Neutrophil (primary cell): ENCODE results near the gene SDF4.

Source experiments
- H3K27ac ChIP-seq: fragments of 200-600 bp; sonication (generic); 2 replicates; pipeline ENCODE4 v1.5.1; 2016; ENCODE audit warnings: mild to moderate bottlenecking, moderate library complexity
- H3K27me3 ChIP-seq: fragments of 200-600 bp; sonication (generic); 2 replicates; pipeline ENCODE4 v1.6.0; 2016; ENCODE audit warnings: mild to moderate bottlenecking
- H3K36me3 ChIP-seq: fragments of 200-600 bp; sonication (generic); 2 replicates; pipeline ENCODE4 v1.5.1; 2017
- H3K4me1 ChIP-seq, 2 experiments: fragments of 200-600 bp in 1 of 2; sonication (generic) in 1 of 2; 1 replicate in 1 of 2; 2 replicates in 1 of 2; pipeline versions ENCODE4 v1.5.1 to v1.6.1; 2013 to 2016; ENCODE audit warnings: low read depth in 1 of 2, low read length in 1 of 2, mild to moderate bottlenecking in 1 of 2, moderate library complexity in 1 of 2; ENCODE audit not compliant: control insufficient read depth in 1 of 2, insufficient read depth in 1 of 2
- H3K4me3 ChIP-seq, 2 experiments: fragments of 200-600 bp in 1 of 2; sonication (generic) in 1 of 2; 1 replicate in 1 of 2; 2 replicates in 1 of 2; pipeline ENCODE4 v1.5.1; 2013 to 2016; ENCODE audit warnings: low read depth in 1 of 2, low read length in 1 of 2, mild to moderate bottlenecking in 1 of 2, moderate library complexity in 1 of 2
- H3K9me3 ChIP-seq: fragments of 200-600 bp; sonication (generic); 2 replicates; pipeline ENCODE4 v1.5.1; 2016
- TF ChIP-seq, protein P1 (sequence below): fragments of 200-600 bp; sonication (generic); IDR thresholded peaks from 2 replicates; pipeline ENCODE4 v1.5.1; 2016; ENCODE audit warnings: antibody characterized with exemption

SDF4 gene

DNA sequence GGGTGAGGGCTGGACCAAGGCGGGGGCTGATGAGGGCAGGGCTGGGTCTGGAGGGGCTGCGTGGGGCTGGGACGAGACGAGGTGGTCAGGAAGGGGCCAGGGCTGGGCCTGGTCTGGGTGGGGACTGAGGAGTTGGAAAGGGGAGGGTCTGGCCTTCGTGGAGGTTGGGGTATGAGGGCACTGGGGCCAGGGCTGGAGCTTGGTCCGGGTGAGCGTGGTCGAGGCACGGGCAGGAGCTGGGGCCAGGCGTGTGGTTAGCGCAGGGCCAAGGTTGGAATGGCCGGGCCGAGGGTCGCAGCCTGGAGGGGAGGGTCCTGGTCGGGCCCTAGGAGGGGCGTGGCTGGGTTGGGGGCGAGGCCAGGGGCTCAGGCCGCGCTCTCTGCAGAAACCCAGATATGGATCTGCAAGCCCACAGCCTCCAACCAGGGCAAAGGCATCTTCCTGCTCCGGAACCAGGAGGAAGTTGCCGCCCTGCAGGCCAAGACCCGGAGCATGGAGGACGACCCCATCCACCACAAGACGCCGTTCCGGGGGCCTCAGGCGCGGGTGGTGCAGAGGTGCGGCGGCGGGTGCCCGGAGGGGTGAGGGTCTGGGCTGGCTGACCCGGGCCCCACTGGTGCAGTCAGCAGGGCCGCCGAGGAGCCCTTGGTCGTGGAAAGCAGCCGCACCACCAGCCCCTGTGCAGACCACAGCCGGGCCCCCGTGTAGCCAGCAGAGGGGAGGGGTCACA lies 49.1 kb downstream of the SDF4 start:
- no peaks in the 10 kb centered on the region for H3K9me3 ChIP-seq
- no peak overlapping the region for H3K4me3 ChIP-seq
- H3K27me3 ChIP-seq, result peaks cover 28% of the 10 kb centered on the region
- TF ChIP-seq, protein P1, sequence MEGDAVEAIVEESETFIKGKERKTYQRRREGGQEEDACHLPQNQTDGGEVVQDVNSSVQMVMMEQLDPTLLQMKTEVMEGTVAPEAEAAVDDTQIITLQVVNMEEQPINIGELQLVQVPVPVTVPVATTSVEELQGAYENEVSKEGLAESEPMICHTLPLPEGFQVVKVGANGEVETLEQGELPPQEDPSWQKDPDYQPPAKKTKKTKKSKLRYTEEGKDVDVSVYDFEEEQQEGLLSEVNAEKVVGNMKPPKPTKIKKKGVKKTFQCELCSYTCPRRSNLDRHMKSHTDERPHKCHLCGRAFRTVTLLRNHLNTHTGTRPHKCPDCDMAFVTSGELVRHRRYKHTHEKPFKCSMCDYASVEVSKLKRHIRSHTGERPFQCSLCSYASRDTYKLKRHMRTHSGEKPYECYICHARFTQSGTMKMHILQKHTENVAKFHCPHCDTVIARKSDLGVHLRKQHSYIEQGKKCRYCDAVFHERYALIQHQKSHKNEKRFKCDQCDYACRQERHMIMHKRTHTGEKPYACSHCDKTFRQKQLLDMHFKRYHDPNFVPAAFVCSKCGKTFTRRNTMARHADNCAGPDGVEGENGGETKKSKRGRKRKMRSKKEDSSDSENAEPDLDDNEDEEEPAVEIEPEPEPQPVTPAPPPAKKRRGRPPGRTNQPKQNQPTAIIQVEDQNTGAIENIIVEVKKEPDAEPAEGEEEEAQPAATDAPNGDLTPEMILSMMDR, result no peak
- H3K36me3 ChIP-seq, result no peaks in the 10 kb centered on the region
- H3K27ac ChIP-seq, result no peak overlapping the region
- H3K4me1 ChIP-seq, result no peaks in the 10 kb centered on the region

DNA sequence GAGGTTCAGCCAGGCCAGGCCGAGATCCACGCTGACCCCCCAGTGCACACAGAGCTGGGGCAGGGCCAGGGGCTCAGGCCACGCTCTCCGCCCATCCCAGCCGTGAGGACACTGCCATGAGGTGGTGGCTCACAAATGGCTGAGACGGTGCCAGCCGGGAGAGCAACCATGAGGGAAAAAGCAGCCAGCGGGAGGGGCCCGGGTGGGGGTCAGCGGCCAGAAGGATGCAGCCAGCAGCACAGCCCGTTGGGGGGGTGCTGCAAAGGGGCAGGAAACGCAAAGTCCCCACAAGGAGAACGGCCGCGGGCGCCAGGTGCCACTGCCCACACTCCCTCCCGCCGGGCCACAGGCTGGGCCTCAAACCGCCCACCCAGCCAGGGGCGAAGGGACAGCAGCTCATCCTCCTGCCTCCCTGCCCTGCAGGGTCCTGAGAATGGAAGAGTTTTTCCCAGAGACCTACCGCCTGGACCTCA lies 49.8 kb downstream of the SDF4 start:
- TF ChIP-seq, protein P1, result no peak
- Histone ChIP-seq H3K27ac (no peak overlapping the region), H3K9me3 (no peaks in the 10 kb centered on the region), H3K4me3 (no peak overlapping the region), H3K27me3 (peaks cover 30% of the 10 kb centered on the region), H3K36me3 (no peaks in the 10 kb centered on the region), H3K4me1 (no peaks in the 10 kb centered on the region)

DNA sequence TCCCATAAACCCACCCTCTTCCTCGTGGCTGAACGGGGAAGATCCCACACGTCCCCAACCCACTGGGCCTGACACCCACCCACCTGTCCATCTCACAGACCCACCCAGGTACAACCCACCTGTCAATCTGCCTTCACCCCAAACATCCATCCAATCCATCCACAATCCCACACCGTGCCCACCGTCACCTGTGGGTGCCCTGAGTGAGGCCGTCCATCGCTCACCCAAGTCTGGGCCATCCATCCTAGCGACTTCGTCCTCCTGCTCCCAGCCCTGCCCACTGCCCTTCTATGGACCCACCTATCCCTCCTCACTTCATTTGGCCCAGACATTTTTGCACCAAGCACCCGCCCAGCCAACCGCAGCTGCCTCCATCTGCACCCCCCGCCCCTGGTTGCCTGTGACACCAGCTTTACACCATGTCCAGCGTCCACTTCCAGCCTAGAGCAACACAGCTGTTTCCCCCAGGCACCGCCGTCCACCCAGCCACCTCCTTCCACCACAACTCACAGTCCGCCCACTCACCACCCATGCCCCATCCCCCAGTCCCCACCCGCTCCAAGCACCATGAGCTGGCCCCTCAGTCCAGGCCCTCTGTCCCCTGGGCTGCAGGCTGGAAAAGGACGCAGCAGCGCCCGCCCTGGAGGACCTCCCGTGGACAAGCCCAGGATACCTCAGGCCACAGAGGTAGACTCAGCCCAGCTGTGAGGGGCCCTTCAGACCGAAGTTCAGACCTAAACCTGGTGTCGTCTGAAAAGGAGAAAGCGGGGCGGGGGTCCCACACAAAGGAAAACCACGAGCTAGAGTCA lies 50.5 kb downstream of the SDF4 start:
- H3K27me3 ChIP-seq, result peaks cover 37% of the 10 kb centered on the region
- no peaks in the 10 kb centered on the region for H3K9me3 ChIP-seq
- H3K27ac ChIP-seq, result no peak overlapping the region
- H3K36me3 ChIP-seq, result no peaks in the 10 kb centered on the region
- H3K4me3 ChIP-seq, result no peak overlapping the region
- no peaks in the 10 kb centered on the region for H3K4me1 ChIP-seq
- TF ChIP-seq, protein P1, result no peak

DNA sequence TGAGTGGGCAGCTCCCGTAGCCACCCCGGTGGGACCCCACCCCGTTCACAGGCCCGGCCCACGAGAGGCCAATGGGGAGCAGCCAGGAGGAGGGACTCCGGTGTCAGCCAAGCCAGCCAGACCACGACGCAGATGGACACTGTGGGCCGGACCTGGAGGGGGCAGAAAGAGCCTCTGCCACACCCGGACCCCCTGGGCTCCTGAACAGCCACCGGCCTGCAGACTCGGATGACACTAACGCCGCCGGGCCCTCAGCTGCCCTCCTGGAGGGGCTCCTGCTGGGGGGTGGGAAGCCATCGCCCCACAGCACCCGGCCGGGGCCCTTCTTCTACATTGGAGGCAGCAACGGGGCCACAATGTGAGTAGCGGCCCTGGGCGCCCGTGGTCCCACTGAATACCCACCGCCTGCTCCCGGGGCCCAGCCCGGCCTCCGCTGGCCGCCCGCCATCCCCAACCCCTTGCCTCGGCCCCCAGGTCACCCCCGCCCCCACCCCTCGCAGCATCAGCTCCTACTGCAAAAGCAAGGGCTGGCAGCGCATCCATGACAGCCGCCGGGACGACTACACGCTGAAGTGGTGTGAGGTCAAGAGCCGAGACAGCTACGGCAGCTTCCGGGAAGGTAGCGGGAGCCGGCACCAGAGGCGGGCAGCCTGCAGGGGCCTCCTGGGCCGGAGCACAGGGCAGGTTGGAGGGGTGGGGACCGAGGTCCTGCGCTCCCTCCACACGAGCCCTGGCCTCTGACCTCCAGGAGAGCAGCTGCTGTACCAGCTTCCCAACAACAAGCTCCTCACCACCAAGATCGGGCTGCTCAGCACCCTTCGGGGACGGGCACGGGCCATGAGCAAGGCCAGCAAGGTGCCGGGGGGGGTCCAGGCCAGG lies 51.6 kb downstream of the SDF4 start:
- Histone ChIP-seq H3K4me1 (no peaks in the 10 kb centered on the region), H3K9me3 (no peaks in the 10 kb centered on the region), H3K36me3 (no peaks in the 10 kb centered on the region), H3K4me3 (no peak overlapping the region), H3K27me3 (peaks cover 48% of the 10 kb centered on the region), H3K27ac (no peak overlapping the region)
- TF ChIP-seq, protein P1, result no peak

DNA sequence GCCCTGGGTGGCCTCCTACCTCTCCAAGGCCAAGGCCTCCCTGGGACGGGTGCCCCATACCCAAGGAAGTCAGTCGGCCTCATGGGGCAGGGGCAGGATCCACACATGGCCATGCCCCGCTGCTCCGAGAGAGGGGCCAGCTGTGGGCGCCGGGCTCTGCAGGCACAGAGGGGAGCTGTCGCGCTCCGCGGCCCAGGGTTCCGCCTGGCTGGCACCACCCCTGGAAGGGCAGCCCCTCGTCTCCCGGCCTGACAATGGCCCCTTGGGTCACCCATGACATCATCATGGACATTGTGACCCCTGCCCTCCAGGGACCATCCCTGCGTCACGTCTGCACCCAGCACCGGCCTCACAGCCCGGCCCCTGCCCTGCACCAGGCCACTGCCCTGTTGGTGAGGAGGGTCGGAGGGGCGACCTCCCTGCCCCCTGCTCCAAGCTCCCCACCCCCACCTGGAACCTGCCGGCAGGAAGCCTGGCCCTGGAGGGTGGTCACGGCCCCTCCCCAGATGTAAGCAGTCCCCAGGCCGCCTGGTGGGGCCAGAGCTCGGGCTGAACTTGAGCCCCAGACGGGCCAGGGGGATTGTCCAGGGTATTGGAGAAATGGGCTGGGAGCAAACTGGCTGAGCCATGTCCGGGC lies 52.3 kb downstream of the SDF4 start:
- Histone ChIP-seq H3K4me3 (no peak overlapping the region), H3K36me3 (no peaks in the 10 kb centered on the region), H3K27ac (no peak overlapping the region), H3K9me3 (no peaks in the 10 kb centered on the region), H3K27me3 (peaks cover 55% of the 10 kb centered on the region), H3K4me1 (no peaks in the 10 kb centered on the region)
- TF ChIP-seq, protein P1, result no peak
